GM19397 (cell line): ENCODE data around the gene EIF4E2.

ENCODE experiments used
- ATAC-seq: cut with Tn5 transposase; IDR thresholded peaks from one replicate; pipeline ENCODE4 v1.9.1; 2021; ENCODE audit warnings: mild to moderate bottlenecking, moderate library complexity; ENCODE audit not compliant: unreplicated experiment

EIF4E2 gene

GRCh38 chr2:232535761-232536530, 14.5 kb upstream of the EIF4E2 start:
- ATAC-seq: no peak

GRCh38 chr2:232537079-232537478, 13.4 kb upstream of the EIF4E2 start:
- ATAC-seq: no peak

- ATAC-seq: no peak
Observed at GRCh38 chr2:232537499-232537898, 13.0 kb upstream of the EIF4E2 start.

GRCh38 chr2:232538671-232539070, 11.8 kb upstream of the EIF4E2 start:
- no peak for ATAC-seq

- no peak for ATAC-seq
Observed at GRCh38 chr2:232539298-232540231, 10.9 kb upstream of the EIF4E2 start, which contains the start of gene CHRNG. Gene CHRNG, plus strand, starts transcription at chr2:232539692. Its CDS starts 56 bp downstream, at chr2:232539748.

- ATAC-seq: no peak
Observed at GRCh38 chr2:232540441-232541041, 9.9 kb upstream of the EIF4E2 start.

GRCh38 chr2:232541195-232541960, 9.1 kb upstream of the EIF4E2 start:
- ATAC-seq: no peak

GRCh38 chr2:232541961-232542714, 8.4 kb upstream of the EIF4E2 start:
- no peak for ATAC-seq

- no peak for ATAC-seq
Observed at GRCh38 chr2:232542715-232543467, 7.6 kb upstream of the EIF4E2 start.

- no peak for ATAC-seq
Observed at GRCh38 chr2:232543491-232543890, 7.0 kb upstream of the EIF4E2 start.

- ATAC-seq: no peak
Observed at GRCh38 chr2:232543928-232544631, 6.4 kb upstream of the EIF4E2 start.

GRCh38 chr2:232544674-232545073, 5.8 kb upstream of the EIF4E2 start:
- ATAC-seq: no peak

- ATAC-seq: no peak
Observed at GRCh38 chr2:232545511-232546375, 4.7 kb upstream of the EIF4E2 start.

- no peak for ATAC-seq
Observed at GRCh38 chr2:232547991-232548390, 2.5 kb upstream of the EIF4E2 start.

- ATAC-seq: no peak
Observed at GRCh38 chr2:232549655-232550353, 685 bp upstream of the EIF4E2 start.

GRCh38 chr2:232551250-232551638, 755 bp downstream of the EIF4E2 start:
- ATAC-seq: no peak

GRCh38 chr2:232551776-232552175, 1.3 kb downstream of the EIF4E2 start:
- no peak for ATAC-seq
